Gastrocnemius medialis (tissue), 4 donors: ENCODE results near the gene PROSER3.

Source experiments
- POLR2A ChIP-seq, 2 donors: fragments of 450-650 bp; IDR thresholded peaks; one replicate each; pipeline ENCODE4 v1.6.1; 2017; ENCODE audit warnings: antibody characterized with exemption in 2 of 2, mild to moderate bottlenecking in 2 of 2, moderate library complexity in 2 of 2
- TF ChIP-seq, protein P1 (sequence below), 5 experiments: fragments of 450-650 bp in 3 of 5; fragments of 200-600 bp in 2 of 5; sonication (generic) in 2 of 5; IDR thresholded peaks in 4 of 5; conservative IDR thresholded peaks in 1 of 5; 1 replicate in 4 of 5; 2 replicates in 1 of 5; pipeline ENCODE4 v1.5.1; 2016 to 2019; ENCODE audit warnings: antibody characterized with exemption in 5 of 5, mild to moderate bottlenecking in 3 of 5, moderate library complexity in 3 of 5

DNA sequence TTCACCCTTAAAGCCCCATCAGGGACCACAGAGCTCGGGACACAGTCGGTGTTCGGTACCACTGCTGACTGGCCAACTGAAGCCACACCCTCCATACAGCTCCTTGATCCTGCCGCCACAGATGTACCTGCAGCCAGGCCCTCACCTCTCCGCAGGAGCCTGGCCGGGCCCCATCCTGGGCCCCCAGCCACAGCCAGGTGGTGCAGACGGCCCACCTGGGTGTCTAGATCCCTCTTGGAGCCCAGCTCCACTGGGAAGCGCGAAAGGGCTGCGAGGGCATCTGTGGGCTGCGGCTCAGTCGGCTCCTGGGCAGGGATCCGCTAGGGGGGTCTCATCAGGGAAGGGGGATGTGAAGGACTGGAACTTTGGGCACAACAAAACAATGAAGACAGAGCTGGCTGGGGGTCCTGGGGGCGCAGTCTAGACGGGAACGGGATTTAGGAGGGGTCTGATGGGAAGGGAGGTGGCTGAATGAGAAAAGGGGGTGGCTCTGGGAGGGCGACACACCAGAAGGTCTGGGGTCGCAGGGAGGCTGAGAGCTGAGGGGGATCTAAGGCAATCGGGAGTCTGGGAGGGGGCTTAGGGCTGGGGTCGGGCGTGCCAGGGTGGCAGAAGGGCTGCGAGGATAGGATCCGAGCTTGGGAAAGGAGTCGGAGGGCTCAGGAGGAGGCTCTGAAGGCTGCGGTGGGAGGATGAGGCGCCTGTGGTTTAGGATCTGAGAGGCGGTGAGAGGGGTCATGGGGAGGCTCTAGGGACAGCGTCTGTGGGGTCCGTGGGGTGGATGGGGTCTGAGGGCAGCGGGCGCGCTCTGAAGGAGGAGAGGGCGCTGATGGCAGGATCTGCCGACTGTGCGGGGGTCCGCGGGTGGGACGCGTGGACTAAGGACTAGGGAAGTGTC, 38.9 kb downstream of the PROSER3 start:
- TF ChIP-seq, protein P1, sequence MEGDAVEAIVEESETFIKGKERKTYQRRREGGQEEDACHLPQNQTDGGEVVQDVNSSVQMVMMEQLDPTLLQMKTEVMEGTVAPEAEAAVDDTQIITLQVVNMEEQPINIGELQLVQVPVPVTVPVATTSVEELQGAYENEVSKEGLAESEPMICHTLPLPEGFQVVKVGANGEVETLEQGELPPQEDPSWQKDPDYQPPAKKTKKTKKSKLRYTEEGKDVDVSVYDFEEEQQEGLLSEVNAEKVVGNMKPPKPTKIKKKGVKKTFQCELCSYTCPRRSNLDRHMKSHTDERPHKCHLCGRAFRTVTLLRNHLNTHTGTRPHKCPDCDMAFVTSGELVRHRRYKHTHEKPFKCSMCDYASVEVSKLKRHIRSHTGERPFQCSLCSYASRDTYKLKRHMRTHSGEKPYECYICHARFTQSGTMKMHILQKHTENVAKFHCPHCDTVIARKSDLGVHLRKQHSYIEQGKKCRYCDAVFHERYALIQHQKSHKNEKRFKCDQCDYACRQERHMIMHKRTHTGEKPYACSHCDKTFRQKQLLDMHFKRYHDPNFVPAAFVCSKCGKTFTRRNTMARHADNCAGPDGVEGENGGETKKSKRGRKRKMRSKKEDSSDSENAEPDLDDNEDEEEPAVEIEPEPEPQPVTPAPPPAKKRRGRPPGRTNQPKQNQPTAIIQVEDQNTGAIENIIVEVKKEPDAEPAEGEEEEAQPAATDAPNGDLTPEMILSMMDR (IDR thresholded peaks at IDR 0.05 in 4 of 5, conservative IDR thresholded peaks at IDR 0.05 in 1 of 5), result no peak
- TF ChIP-seq POLR2A (IDR thresholded peaks at IDR 0.05), result no peak
